K562 (cell line): Measurements from ENCODE around the gene LAMA5. TPM values are rescaled to one million over a fixed set of nuclear protein-coding genes. Genes with fewer than 3 reads are reported as not detected.
A peak's percentile ranks its signal among the peaks of the same experiment; 100 is the strongest.

Experiments used
- ATAC-seq: fragments of 200-7000 bp; cut with Tn5 transposase; 3 replicates; pipeline ENCODE4 v1.9.1; 2020; ENCODE audit warnings: moderate library complexity
- BruUV-seq: library from RNA; stranded (reverse); fragments of 400-500 nt; replicated peaks from 2 replicates; lab custom pipeline; 2021; lab: Mats Ljungman, UMichigan
- CTCF ChIA-PET: fragments of 300-600 bp; formaldehyde crosslinking; extraction: SDS; loops from one replicate; lab custom pipeline; 2021; ENCODE audit warnings: low intra/inter-chr PET ratio; lab: Yijun Ruan, JAX
- POLR2A ChIA-PET: fragments of 300-600, 350-650 bp; sonication (Branson Sonifier 250); formaldehyde crosslinking; extraction: SDS; loops from one replicate; lab custom pipeline; 2021; ENCODE audit warnings: antibody characterized with exemption, inconsistent platforms; lab: Yijun Ruan, JAX
- DNase-seq, 4 experiments: peaks; one replicate each; pipeline versions ENCODE4 v3.0.0 to v3.0.0-alpha.2; 2011 to 2018; ENCODE audit warnings: low spot score in 3 of 4, mixed read lengths in 3 of 4; ENCODE audit errors: extremely low read depth in 1 of 4
- FAIRE-seq: peaks from 2 replicates; lab custom pipeline; 2011; peaks lifted over from hg19 to GRCh38; lab: Jason Lieb, UNC
- H2AFZ ChIP-seq: 2 replicates; pipeline ENCODE4 v1.6.0; 2011; ENCODE audit warnings: low read depth, low read length, control low read depth, inconsistent platforms
- H3K27ac ChIP-seq: fragments of 200-600 bp; 3 replicates; pipeline ENCODE4 v1.8.0; 2011; ENCODE audit warnings: low read depth, mild to moderate bottlenecking, control low read depth, inconsistent platforms, low read length, moderate library complexity, mixed read lengths; ENCODE audit errors: extremely low read depth
- H3K27me3 ChIP-seq, 2 experiments: fragments of 300-600 bp in 1 of 2; 2 replicates in 1 of 2; 3 replicates in 1 of 2; pipeline versions ENCODE4 v1.6.0 to v1.8.0; 2011; ENCODE audit warnings: inconsistent platforms in 2 of 2, low read length in 2 of 2, mild to moderate bottlenecking in 1 of 2, mixed read lengths in 1 of 2, moderate library complexity in 1 of 2; ENCODE audit not compliant: control insufficient read depth in 2 of 2, insufficient read depth in 2 of 2
- H3K36me3 ChIP-seq: fragments of 300-600 bp; 3 replicates; pipeline ENCODE4 v1.8.0; 2011; ENCODE audit warnings: mild to moderate bottlenecking, low read length, inconsistent platforms; ENCODE audit not compliant: control insufficient read depth, insufficient read depth
- H3K4me1 ChIP-seq, 2 experiments: fragments of 200-600 bp in 1 of 2; replicated peaks in 1 of 2; 2 replicates in 1 of 2; 3 replicates in 1 of 2; pipeline versions ENCODE4 v1.5.1 to v1.8.0; 2011; ENCODE audit warnings: inconsistent platforms in 2 of 2, low read length in 2 of 2, mild to moderate bottlenecking in 1 of 2, mixed read lengths in 1 of 2, moderate library complexity in 1 of 2; ENCODE audit not compliant: control insufficient read depth in 2 of 2, insufficient read depth in 2 of 2
- H3K4me2 ChIP-seq: 2 replicates; pipeline ENCODE4 v1.6.1; 2011; ENCODE audit warnings: low read length, control low read depth, inconsistent platforms, mixed read lengths; ENCODE audit not compliant: insufficient read depth
- H3K4me3 ChIP-seq: fragments of 200-600 bp; sonication (generic), shearing (Covaris generic); 2 replicates; pipeline ENCODE4 v1.5.1; 2016; ENCODE audit warnings: control low read depth, inconsistent platforms
- H3K79me2 ChIP-seq: fragments of 200-600 bp; 3 replicates; pipeline ENCODE4 v1.8.0; 2011; ENCODE audit warnings: low read length, inconsistent platforms; ENCODE audit not compliant: control insufficient read depth, insufficient read depth
- H3K9ac ChIP-seq, 2 experiments: 2 replicates each; pipeline versions ENCODE4 v1.6.0 to v1.6.1; 2011; ENCODE audit warnings: low read depth in 2 of 2, low read length in 2 of 2, control low read depth in 1 of 2, inconsistent platforms in 1 of 2, mild to moderate bottlenecking in 1 of 2, mixed read lengths in 1 of 2; ENCODE audit not compliant: insufficient read depth in 1 of 2
- H3K9me1 ChIP-seq: one replicate; pipeline ENCODE4 v1.6.0; 2011; ENCODE audit warnings: inconsistent platforms, mild to moderate bottlenecking, low read length, moderate library complexity; ENCODE audit not compliant: control insufficient read depth, insufficient read depth
- H3K9me3 ChIP-seq: replicated peaks from 2 replicates; pipeline ENCODE4 v1.5.1; 2011; ENCODE audit warnings: low read depth, low read length, inconsistent platforms; ENCODE audit not compliant: control insufficient read depth, insufficient read depth
- H4K20me1 ChIP-seq: replicated peaks from 2 replicates; pipeline ENCODE4 v1.6.1; 2011; ENCODE audit warnings: low read length, inconsistent platforms, mixed read lengths; ENCODE audit not compliant: control insufficient read depth, insufficient read depth
- NFXL1 ChIP-seq: fragments of 450-650 bp; formaldehyde crosslinking; IDR thresholded peaks from 2 replicates; pipeline ENCODE4 v1.4.0; 2021; ENCODE audit warnings: mild to moderate bottlenecking
- POLR2G ChIP-seq: fragments of 200-400 bp; formaldehyde crosslinking; IDR thresholded peaks from 2 replicates; pipeline ENCODE4 v1.6.1; 2017; ENCODE audit warnings: low read depth, mild to moderate bottlenecking, antibody characterized with exemption, low read length, moderate library complexity
- PPARD ChIP-seq: fragments of 250-450 bp; sonication (Bioruptor Pico); IDR thresholded peaks from 2 replicates; pipeline ENCODE4 v1.8.0; 2022; ENCODE audit warnings: inconsistent platforms, mild to moderate bottlenecking, moderate library complexity
- WGBS: fragments of 100-300 bp; shearing (Covaris generic); methylation state at CpG from one replicate; pipeline ENCODE4 v1.1.6; 2016; ENCODE audit warnings: low coverage, mixed read lengths; ENCODE audit not compliant: insufficient coverage; ENCODE audit errors: missing lambda C conversion rate; 5-methylcytosine and 5-hydroxymethylcytosine counted together
- in situ Hi-C: fragments of 300-500 bp; cut with MboI; formaldehyde crosslinking; loops from 4 replicates; pipeline ENCODE4 v1.15.0; 2018; ENCODE audit warnings: inconsistent platforms, mixed read lengths
- intact Hi-C: fragments of 100-400 bp; cut with micrococcal nuclease; formaldehyde crosslinking; loops from 2 replicates; pipeline ENCODE4 v1.14.2; 2022
- polyA plus RNA-seq, 8 experiments: library from polyadenylated mRNA; depleted of rRNA in 4 of 8; stranded (reverse) in 5 of 8; unstranded in 3 of 8; fragments of >200 nt; fragmentation: Nextera tagmentation in 2 of 8; fragmentation: Illumina TruSeq in 1 of 8; extraction: Ambion mirVana in 2 of 8; extraction: Trizol in 1 of 8; gene quantifications; 2 replicates each; pipeline versions ENCODE4 v1.2.1 to v1.2.3, GENCODE V29; 2011 to 2014; ENCODE audit warnings: inconsistent platforms in 1 of 8, missing spikeins in 1 of 8
- total RNA-seq, 7 experiments: library from RNA; depleted of rRNA in 6 of 7; stranded (reverse); fragments of >200 nt in 6 of 7; fragmentation: Illumina TruSeq in 2 of 7; extraction: Trizol in 2 of 7; gene quantifications; 2 replicates each; pipeline versions ENCODE4 v1.2.1 to v1.2.3, GENCODE V29; 2011 to 2021; ENCODE audit warnings: low replicate concordance in 1 of 7

LAMA5 gene
- total and polyA plus RNA-seq, 9 of the 15 experiments (the other 6 are each of a cell fraction or from before 2014, with no cell fraction given): 0.31 to 101 (median 7.8) TPM

DNA sequence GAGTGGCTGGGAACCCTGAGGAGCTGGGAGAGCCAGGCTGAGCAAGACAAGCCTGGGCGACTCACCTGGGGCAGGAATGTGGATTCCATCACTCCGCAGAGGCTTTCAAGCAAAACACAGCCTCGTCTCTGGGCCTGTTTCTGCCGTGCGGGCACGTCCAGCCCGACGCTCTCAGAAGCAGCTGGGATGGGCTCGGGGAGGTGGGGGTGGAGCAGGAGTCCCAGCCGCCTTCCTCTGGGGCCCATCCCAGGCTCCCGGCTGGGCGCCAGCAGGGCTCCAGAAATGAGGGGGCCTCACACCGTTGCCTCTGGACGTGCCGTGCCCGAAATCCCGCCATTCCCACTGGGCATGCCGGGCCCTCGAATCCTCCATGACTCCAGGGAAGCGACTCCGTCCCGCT, 11.1 kb upstream of the LAMA5 start:
- in situ Hi-C loops: no loop called here

GRCh38 chr20:62377615-62378178, 10.6 kb upstream of the LAMA5 start:
- no peak for DNase-seq
- ATAC-seq: no peak
- H3K79me2 ChIP-seq: no peaks in the 10 kb centered on the region
- no peaks in the 10 kb centered on the region for H3K9me1 ChIP-seq
- ChIA-PET POLR2A (interaction anchor here (0.9 kb wide), 1 partner anchor 9 kb away, joined by 4 read pairs; the partner anchor contains the start of gene RPS21), CTCF (no interaction called here)
- H3K36me3 ChIP-seq: peaks cover 14% of the 10 kb centered on the region
- in situ Hi-C loops (no loop called here), intact Hi-C loops (no loop called here)
- no TSS peak for BruUV-seq
- no peak overlapping the region for H2AFZ ChIP-seq
- FAIRE-seq: no peak
- H3K27ac ChIP-seq: no peak overlapping the region
- H3K4me1 ChIP-seq: peaks cover 2 to 65% of the 10 kb centered on the region in 2 experiments; a peak in 3 of 5 replicates
- WGBS: 57% methylated on average over 11 of the region's 15 CpGs
- no peak overlapping the region for H3K4me2 ChIP-seq
- no peak for TF ChIP-seq PPARD
- TF ChIP-seq POLR2G: peak; percentile 51; the same call in 1 of the 2 replicates
- 0 out of 2 replicates have a peak, but pooled peaks cover 3% of the 10 kb centered on the region for H4K20me1 ChIP-seq
- H3K4me3 ChIP-seq: no peak overlapping the region
- no peaks in the 10 kb centered on the region for H3K27me3 ChIP-seq
- peaks cover 2% of the 10 kb centered on the region; the same call in 1 of the 2 replicates for H3K9me3 ChIP-seq
- H3K9ac ChIP-seq: peak overlapping the region in 1 of 2 experiments; percentile 71; a peak in 1 of 4 replicates

More for the DNA sequence above, 11.1 kb upstream of the LAMA5 start:
- 72% methylated on average over 18 of the region's 22 CpGs for WGBS
- Histone ChIP-seq H2AFZ (no peak overlapping the region), H3K9me1 (no peaks in the 10 kb centered on the region), H3K27me3 (no peaks in the 10 kb centered on the region), H3K4me2 (no peak overlapping the region), H3K4me1 (peaks cover 2 to 65% of the 10 kb centered on the region in 2 experiments; a peak in 3 of 5 replicates), H3K9me3 (peaks cover 2% of the 10 kb centered on the region; the same call in 1 of the 2 replicates), H3K27ac (no peak overlapping the region), H3K79me2 (no peaks in the 10 kb centered on the region), H4K20me1 (0 out of 2 replicates have a peak, but pooled peaks cover 3% of the 10 kb centered on the region), H3K4me3 (no peak overlapping the region), H3K36me3 (peaks cover 14% of the 10 kb centered on the region), H3K9ac (no peak overlapping the region; a peak in 1 of 4 replicates)
- CTCF ChIA-PET: no interaction called here
- ATAC-seq: no peak
- POLR2A ChIA-PET: interaction anchor here (0.9 kb wide), 1 partner anchor 8 kb away, joined by 4 read pairs; the partner anchor contains the start of gene RPS21
- no TSS peak for BruUV-seq
- intact Hi-C loops: no loop called here
- FAIRE-seq: no peak
- peak; percentile 51 for TF ChIP-seq POLR2G
- TF ChIP-seq NFXL1 (CRISPR knock-in tag): no peak
- DNase-seq: no peak
